Transverse colon (tissue), 4 donors: ENCODE measurements around the gene PANK4. TPM values are rescaled to one million over a fixed set of nuclear protein-coding genes. Genes with fewer than 3 reads are reported as not detected.
A peak's percentile ranks its signal among the peaks of the same experiment; 100 is the strongest.

Experiments used
- DNase-seq: peaks from one replicate; pipeline ENCODE4 v3.0.0-alpha.2; 2019
- H3K27ac ChIP-seq, 4 donors: fragments of 200-600 bp; sonication (generic); 2 replicates each; pipeline ENCODE4 v1.5.1; 2016 to 2018; ENCODE audit warnings: inconsistent platforms in 4 of 4
- H3K27me3 ChIP-seq: fragments of 200-600 bp; sonication (generic); 2 replicates; pipeline ENCODE4 v1.5.1; 2017; ENCODE audit warnings: inconsistent platforms
- H3K36me3 ChIP-seq, 4 donors: fragments of 200-600 bp; sonication (generic); 2 replicates each; pipeline ENCODE4 v1.5.1; 2017 to 2019; ENCODE audit warnings: inconsistent platforms in 4 of 4
- H3K4me1 ChIP-seq, 4 donors: fragments of 200-600 bp; sonication (generic); 2 replicates each; pipeline ENCODE4 v1.5.1; 2017 to 2020; ENCODE audit warnings: inconsistent platforms in 4 of 4
- H3K4me3 ChIP-seq, 4 donors: fragments of 200-600 bp; sonication (generic); 1 replicate in 1 of 4; 2 replicates in 3 of 4; pipeline versions ENCODE4 v1.5.1 to v1.6.1; 2017 to 2019; ENCODE audit warnings: inconsistent platforms in 4 of 4
- H3K9me3 ChIP-seq, 2 donors: fragments of 200-600 bp; sonication (generic); 2 replicates each; pipeline ENCODE4 v1.5.1; 2017 to 2019; ENCODE audit warnings: inconsistent platforms in 2 of 2
- CTCF ChIP-seq, 5 experiments: fragments of 200-600 bp in 3 of 5; fragments of 450-650 bp in 2 of 5; sonication (generic) in 3 of 5; IDR thresholded peaks; 1 replicate in 2 of 5; 2 replicates in 3 of 5; pipeline ENCODE4 v1.5.1; 2016 to 2017; ENCODE audit warnings: antibody characterized with exemption in 5 of 5, inconsistent platforms in 3 of 5, mild to moderate bottlenecking in 2 of 5, moderate library complexity in 1 of 5
- EP300 ChIP-seq: sonication (generic); formaldehyde crosslinking; IDR thresholded peaks from one replicate; pipeline ENCODE4 v1.6.1; 2017; ENCODE audit warnings: antibody characterized with exemption, low read depth
- POLR2A ChIP-seq: fragments of 450-650 bp; IDR thresholded peaks from one replicate; pipeline ENCODE4 v1.6.1; 2016; ENCODE audit warnings: antibody characterized with exemption, mild to moderate bottlenecking, moderate library complexity
- POLR2AphosphoS5 ChIP-seq, 3 donors: sonication (generic); formaldehyde crosslinking; IDR thresholded peaks; one replicate each; pipeline ENCODE4 v1.6.1; 2016; ENCODE audit warnings: antibody characterized with exemption in 3 of 3
- WGBS, 2 donors: methylation state at CpG; one replicate each; pipeline ENCODE4 v1.1.5; 2018; ENCODE audit warnings: low coverage in 1 of 2; 5-methylcytosine and 5-hydroxymethylcytosine counted together
- in situ Hi-C, 4 donors: fragments of 200-750 bp; cut with MboI; loops; one replicate each; pipeline versions ENCODE4 v1.15.0 to v1.15.1; 2017; ENCODE audit warnings: low sequenced_read_pairs in 3 of 4, low pct_ligation_motif_present in 1 of 4, low pct_unique_long_range_greater_than_20kb in 1 of 4
- intact Hi-C: fragments of 100-400 bp; cut with DNase I; formaldehyde crosslinking; loops from one replicate; pipeline ENCODE4 v1.15.1; 2023; ENCODE audit warnings: low total_unique reads
- total RNA-seq, 4 donors: library from RNA; depleted of rRNA; stranded (reverse); fragments of >200 nt; gene quantifications; one replicate each; pipeline ENCODE4 v1.1.0, GENCODE V29; 2016

PANK4 gene
- total RNA-seq, 4 donors from 2014 or later, result 41.1 to 58.3 (median 47.3) TPM

GRCh38 chr1:2533365-2533764 lies 7.0 kb upstream of the PANK4 start:
- peaks cover 60% of the 10 kb centered on the region for H3K27me3 ChIP-seq
- TF ChIP-seq POLR2A (no peak), EP300 (no peak), POLR2AphosphoS5 (IDR thresholded peaks at IDR 0.05) (no peak), CTCF (IDR thresholded peaks at IDR 0.05) (no peak)
- H3K4me3 ChIP-seq, result no peak overlapping the region
- H3K4me1 ChIP-seq, result peaks cover 21 to 46% (median 45%) of the 10 kb centered on the region in 4 donors
- 74% methylated on average over 11 of the region's 11 CpGs; no CpG with 5 or more reads in 1 of the 2 donors for WGBS, 2 donors
- H3K36me3 ChIP-seq, result no peaks in the 10 kb centered on the region
- no peak overlapping the region for H3K27ac ChIP-seq
- in situ Hi-C loops, result loop anchor here in 1 of 4 donors (25.0 kb wide), 1 partner anchor 346 kb away; the partner anchor contains the start of gene FAAP20
- intact Hi-C loops, result no loop called here
- H3K9me3 ChIP-seq, result no peaks in the 10 kb centered on the region
- DNase-seq, result no peak

GRCh38 chr1:2532485-2533160 lies 6.2 kb upstream of the PANK4 start:
- 82% methylated on average over 19 of the region's 23 CpGs; no CpG with 5 or more reads in 1 of the 2 donors for WGBS, 2 donors
- TF ChIP-seq CTCF (IDR thresholded peaks at IDR 0.05) (no peak), EP300 (no peak), POLR2A (no peak), POLR2AphosphoS5 (IDR thresholded peaks at IDR 0.05) (no peak)
- H3K27me3 ChIP-seq, result peaks cover 60% of the 10 kb centered on the region

GRCh38 chr1:2530513-2531361 lies 4.3 kb upstream of the PANK4 start:
- H3K4me3 ChIP-seq, result peak overlapping the region in 2 of 4 donors; percentile 20 to 42
- no peaks in the 10 kb centered on the region for H3K36me3 ChIP-seq
- in situ Hi-C loops (loop anchor here in 1 of 4 donors (25.0 kb wide), 1 partner anchor 343 kb away; the partner anchor contains the start of gene FAAP20), intact Hi-C loops (no loop called here)
- H3K27ac ChIP-seq, result peak overlapping the region; percentile 16 to 60 (median 42)
- WGBS, 2 donors, result 5% methylated on average over 23 of the region's 30 CpGs; no CpG with 5 or more reads in 1 of the 2 donors
- H3K4me1 ChIP-seq, result peaks cover 26 to 56% (median 52%) of the 10 kb centered on the region in 4 donors
- H3K9me3 ChIP-seq, result no peaks in the 10 kb centered on the region
- TF ChIP-seq POLR2AphosphoS5 (IDR thresholded peaks at IDR 0.05) (no peak), POLR2A (no peak)
- peaks cover 55% of the 10 kb centered on the region for H3K27me3 ChIP-seq
- peak; percentile 59 for DNase-seq

More at GRCh38 chr1:2532485-2533160, 6.2 kb upstream of the PANK4 start:
- intact Hi-C loops (no loop called here), in situ Hi-C loops (loop anchor here in 1 of 4 donors (25.0 kb wide), 1 partner anchor 345 kb away; the partner anchor contains the start of gene FAAP20)
- peaks cover 22 to 52% (median 48%) of the 10 kb centered on the region in 4 donors for H3K4me1 ChIP-seq
- H3K4me3 ChIP-seq, result no peak overlapping the region
- H3K36me3 ChIP-seq, result no peaks in the 10 kb centered on the region
- no peak for DNase-seq
- H3K9me3 ChIP-seq, result no peaks in the 10 kb centered on the region
- H3K27ac ChIP-seq, result no peak overlapping the region

- H3K36me3 ChIP-seq, result no peaks in the 10 kb centered on the region
- peak within 1 kb of the TSS; percentile 41 to 67 (median 56) for H3K27ac ChIP-seq
- intact Hi-C loops (no loop called here), in situ Hi-C loops (loop anchor here in 1 of 4 donors (25.0 kb wide), 1 partner anchor 343 kb away; the partner anchor contains the start of gene FAAP20)
- H3K4me1 ChIP-seq, result peaks cover 32 to 54% (median 52%) of the 10 kb centered on the region in 4 donors
- no peaks in the 10 kb centered on the region for H3K9me3 ChIP-seq
- peak; percentile 65 for DNase-seq
- H3K4me3 ChIP-seq, result peak within 1 kb of the TSS; percentile 8 to 42 (median 16)
- TF ChIP-seq CTCF (IDR thresholded peaks at IDR 0.05) (no peak), POLR2AphosphoS5 (IDR thresholded peaks at IDR 0.05) (peak in 1 of 3 donors; percentile 19)
- peaks cover 49% of the 10 kb centered on the region for H3K27me3 ChIP-seq
- 1% methylated on average over 46 of the region's 91 CpGs; no CpG with 5 or more reads in 1 of the 2 donors for WGBS, 2 donors
These were observed 3.6 kb upstream of the PANK4 start, which contains the start of gene HES5 for GRCh38 chr1:2529784-2530512. Gene HES5, minus strand, starts transcription at chr1:2530263. Its CDS starts 99 bp downstream, at chr1:2530164.
